ENCODE results near the gene ADAT1. TPM values are rescaled to one million over a fixed set of nuclear protein-coding genes. Genes with fewer than 3 reads are reported as not detected.

The ADAT1 gene
- polyA plus RNA-seq, 3 donors = 38.9 to 66.6 (median 57.7) TPM

Other genes with a start within 250 kb of the ADAT1 start
- 100 to 1,000 TPM; 148 to 189 (median 174) TPM for gene CFDP1, start 189.8 kb downstream of the ADAT1 start, polyA plus RNA-seq (ENCODE audit: insufficient read length in 3 of 3)
- gene TMEM170A, start 158.6 kb downstream of the ADAT1 start, polyA plus RNA-seq (ENCODE audit: insufficient read length in 3 of 3) = 10 to 100 TPM; 29.2 to 54.7 (median 43.1) TPM
- gene CHST6, start 127.8 kb downstream of the ADAT1 start, polyA plus RNA-seq (ENCODE audit: insufficient read length in 3 of 3) = 1 to 10 TPM; 1.1 to 1.2 (median 1.2) TPM
- gene CHST5, start 87.2 kb downstream of the ADAT1 start, polyA plus RNA-seq (ENCODE audit: insufficient read length in 3 of 3) = 1 to 10 TPM in 2 of 3 donors, under 1 TPM in 1; 0.47 to 1.3 (median 1.3) TPM
- gene TMEM231, start 67.0 kb downstream of the ADAT1 start, polyA plus RNA-seq (ENCODE audit: insufficient read length in 3 of 3) = 10 to 100 TPM; 19.8 to 23.4 (median 21.3) TPM
- gene GABARAPL2, start 56.9 kb downstream of the ADAT1 start, polyA plus RNA-seq (ENCODE audit: insufficient read length in 3 of 3) = 100 to 1,000 TPM; 156 to 174 (median 170) TPM
- 100 to 1,000 TPM; 126 to 140 (median 137) TPM for gene KARS1, start 24.4 kb upstream of the ADAT1 start, polyA plus RNA-seq (ENCODE audit: insufficient read length in 3 of 3)
- 10 to 100 TPM; 70.9 to 84.0 (median 77.3) TPM for gene TERF2IP, start 24.5 kb upstream of the ADAT1 start, polyA plus RNA-seq (ENCODE audit: insufficient read length in 3 of 3)
- under 1 TPM in 1 of 3 donors, not detected in 2; 0.22 TPM for gene CPHXL2, start 53.7 kb upstream of the ADAT1 start, polyA plus RNA-seq (ENCODE audit: insufficient read length in 3 of 3)
- gene DUXB, start 78.2 kb upstream of the ADAT1 start, polyA plus RNA-seq (ENCODE audit: insufficient read length in 3 of 3) = under 1 TPM in 2 of 3 donors, not detected in 1; 0.21 to 0.28 TPM
- gene CPHXL, start 103.2 kb upstream of the ADAT1 start, polyA plus RNA-seq (ENCODE audit: insufficient read length in 3 of 3) = not detected